HG03521 (cell line): ENCODE results near the gene COLEC11.

Source experiments
- ATAC-seq: cut with Tn5 transposase; IDR thresholded peaks from one replicate; pipeline ENCODE4 v1.9.1; 2021; ENCODE audit warnings: mild to moderate bottlenecking, moderate library complexity; ENCODE audit not compliant: unreplicated experiment

The COLEC11 gene

GRCh38 chr2:3667151-3667631, 72.3 kb downstream of the COLEC11 start:
- ATAC-seq, result no peak

DNA sequence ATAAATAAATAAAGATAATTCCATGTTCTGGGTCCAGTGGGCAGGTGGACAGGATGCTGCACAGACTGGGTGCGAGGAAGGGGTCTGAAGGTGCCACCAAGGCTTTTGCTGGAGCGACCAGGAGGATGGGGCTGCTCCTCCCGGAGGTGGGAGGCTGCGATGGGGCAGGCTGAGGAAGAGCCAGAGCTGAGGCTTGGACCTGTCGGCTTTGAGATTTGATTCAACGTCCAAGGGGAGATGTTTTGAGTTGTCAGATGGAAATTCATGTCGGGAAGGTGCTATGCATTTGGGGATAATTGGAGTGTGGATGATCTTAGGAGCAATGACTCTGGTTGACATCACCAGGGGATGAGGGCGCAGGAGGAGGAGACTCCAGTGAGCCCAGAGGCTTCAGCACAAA, 74.7 kb downstream of the COLEC11 start:
- ATAC-seq, result no peak

DNA sequence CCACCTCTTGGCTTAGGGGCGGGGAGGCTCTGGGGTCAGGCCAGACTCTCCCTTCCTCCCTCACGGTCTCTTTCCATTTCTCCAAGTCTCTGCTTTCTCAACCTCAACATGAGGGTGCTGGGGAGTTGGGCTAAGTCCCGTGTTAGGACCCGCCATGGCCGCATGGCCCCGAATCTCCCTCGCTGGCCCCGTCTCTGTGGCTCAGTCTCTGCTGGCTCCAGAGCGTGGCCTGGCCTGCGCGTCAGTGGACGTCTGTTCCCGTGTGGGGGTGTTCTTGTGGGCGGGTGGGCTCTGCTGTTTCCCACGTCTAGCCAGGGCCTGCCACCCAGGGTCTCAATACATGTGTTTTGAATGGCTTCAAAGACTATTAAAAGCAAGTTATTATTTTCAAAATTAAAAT, 75.5 kb downstream of the COLEC11 start:
- ATAC-seq, result no peak

DNA sequence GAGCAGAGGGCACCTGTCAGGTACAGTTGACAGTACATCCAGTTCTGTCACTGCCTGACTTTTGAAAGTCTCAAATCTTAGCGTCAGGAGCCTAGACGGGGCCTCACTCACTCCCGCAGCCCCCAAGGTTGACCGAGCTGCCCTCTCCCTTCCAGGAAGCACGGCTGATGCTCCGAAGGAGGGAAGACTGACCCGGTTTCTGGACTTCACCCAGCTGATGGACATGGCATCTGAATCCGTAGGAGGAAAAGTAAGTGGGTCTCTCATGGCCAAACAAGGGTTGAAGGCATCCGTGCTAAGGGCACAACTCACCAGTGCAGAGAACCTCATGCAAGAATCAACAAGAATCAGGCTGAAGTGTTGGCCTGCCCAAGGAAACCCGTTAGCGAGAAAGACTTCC, 76.0 kb downstream of the COLEC11 start:
- no peak for ATAC-seq

GRCh38 chr2:3672861-3673678, 78.2 kb downstream of the COLEC11 start:
- no peak for ATAC-seq

DNA sequence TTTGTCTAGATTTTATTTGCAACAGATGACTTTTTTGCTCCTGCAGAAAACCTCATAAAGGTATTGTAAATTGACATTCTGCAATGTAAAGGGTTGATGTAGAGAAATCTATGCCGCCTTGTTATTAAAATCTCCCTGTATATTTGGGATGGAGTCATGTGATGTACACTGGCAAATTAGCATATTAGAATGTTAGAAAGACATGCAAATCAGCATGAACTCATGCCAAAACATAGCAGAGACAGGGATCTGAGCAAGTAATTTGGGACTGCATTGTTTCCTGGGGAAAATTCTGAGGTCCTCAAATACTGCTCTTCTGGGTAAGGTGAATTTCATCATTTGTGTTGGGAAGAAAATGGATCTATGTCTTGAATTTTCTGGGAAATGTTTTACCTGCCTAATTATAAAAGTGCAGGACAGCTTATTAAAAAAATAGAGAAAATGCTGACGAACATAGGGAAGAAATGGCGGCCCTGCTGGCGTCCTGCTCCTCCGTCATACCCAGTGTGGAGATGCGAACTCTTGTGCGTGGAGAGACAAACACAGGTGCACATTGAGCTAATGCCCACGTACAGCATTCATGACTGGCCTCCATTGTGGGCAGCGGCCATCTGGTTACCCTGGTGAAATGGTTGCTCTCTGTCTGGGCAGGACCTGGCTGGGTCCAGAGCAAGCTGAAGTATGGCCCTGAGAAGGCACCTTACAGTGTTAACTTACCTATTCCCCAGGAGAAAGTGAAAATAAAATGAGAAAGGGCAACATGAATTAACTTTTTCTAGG, 79.3 kb downstream of the COLEC11 start:
- no peak for ATAC-seq

- ATAC-seq, result no peak
Observed at GRCh38 chr2:3675687-3676086, 80.8 kb downstream of the COLEC11 start.

DNA sequence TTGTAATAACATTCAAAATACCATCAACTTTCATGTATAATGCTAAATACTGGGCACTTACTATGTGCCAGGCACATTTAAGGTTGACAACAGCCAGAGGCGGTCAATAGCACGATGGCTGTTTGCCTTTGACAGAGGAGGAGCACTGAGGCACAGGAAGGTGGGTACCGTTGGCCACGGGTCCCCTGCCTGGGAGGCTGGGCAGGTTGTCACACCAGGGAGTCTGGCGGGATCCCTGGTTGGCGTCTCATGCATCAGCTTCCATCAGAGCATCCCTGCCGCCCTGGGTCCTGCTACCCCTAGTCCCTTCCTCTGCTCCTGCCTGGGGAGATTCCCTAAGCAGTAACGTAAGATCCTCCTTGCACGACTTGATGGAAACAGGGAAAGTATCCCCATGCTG, 82.5 kb downstream of the COLEC11 start:
- no peak for ATAC-seq

- no peak for ATAC-seq
Observed at GRCh38 chr2:3678212-3678611, 83.3 kb downstream of the COLEC11 start.

- no peak for ATAC-seq
Observed at GRCh38 chr2:3679180-3679579, 84.3 kb downstream of the COLEC11 start.

- ATAC-seq, result no peak
Observed at GRCh38 chr2:3679616-3680393, 84.9 kb downstream of the COLEC11 start.

DNA sequence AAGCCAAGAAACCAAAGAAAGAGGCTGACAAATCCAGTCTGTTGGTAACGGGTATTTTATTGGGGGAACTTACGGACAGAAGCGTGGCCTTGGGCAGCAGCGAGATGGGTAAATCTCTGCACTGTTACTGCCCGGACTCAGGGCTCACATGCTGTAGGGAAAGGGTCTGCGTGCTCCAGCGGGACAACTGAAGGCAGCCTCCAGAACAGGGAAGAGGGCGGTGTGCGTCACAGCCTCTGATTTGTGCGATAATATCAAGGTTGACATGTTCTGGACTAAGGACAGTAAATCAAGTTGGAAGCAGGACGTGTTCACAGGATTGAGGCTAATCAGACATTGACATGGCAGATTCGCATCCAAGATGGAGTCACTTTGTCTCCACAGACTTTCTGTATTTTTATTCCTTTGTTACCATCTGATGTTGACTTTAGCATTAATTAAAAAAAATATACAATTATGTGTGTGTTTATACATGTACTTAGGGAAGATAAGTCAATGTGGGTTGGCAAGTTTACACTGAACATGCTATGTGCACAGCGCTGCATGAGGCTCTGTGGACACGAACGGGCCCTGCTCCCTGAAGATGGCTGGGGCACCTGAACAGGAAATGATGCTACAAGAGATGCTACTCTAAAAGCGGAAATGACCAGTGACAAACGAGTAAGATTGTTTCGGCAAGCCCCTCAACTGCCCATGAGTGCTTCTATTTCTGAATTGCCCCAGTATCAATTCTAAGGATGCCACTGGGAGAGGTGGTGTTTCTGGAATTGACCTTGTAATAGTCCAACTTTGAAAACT, 85.8 kb downstream of the COLEC11 start:
- ATAC-seq, result no peak

DNA sequence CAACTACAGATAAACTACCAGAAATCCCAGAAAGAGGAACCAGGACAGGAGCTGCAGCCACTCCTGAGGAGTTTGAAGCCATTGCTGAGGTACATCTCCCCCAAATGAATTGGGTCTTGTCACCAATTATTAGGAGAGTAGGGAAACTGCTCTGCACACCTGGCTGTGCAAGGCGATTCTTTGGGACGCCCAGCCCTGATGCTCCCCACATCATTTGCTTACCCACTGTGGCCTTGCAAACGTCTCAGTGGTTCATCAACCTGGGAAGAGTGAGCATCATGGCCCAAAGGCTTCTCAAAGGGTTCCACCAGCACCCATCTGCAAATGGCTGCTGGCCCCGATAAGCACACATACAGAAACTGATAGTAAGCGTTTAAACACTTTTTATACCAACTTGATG, 86.7 kb downstream of the COLEC11 start:
- no peak for ATAC-seq

DNA sequence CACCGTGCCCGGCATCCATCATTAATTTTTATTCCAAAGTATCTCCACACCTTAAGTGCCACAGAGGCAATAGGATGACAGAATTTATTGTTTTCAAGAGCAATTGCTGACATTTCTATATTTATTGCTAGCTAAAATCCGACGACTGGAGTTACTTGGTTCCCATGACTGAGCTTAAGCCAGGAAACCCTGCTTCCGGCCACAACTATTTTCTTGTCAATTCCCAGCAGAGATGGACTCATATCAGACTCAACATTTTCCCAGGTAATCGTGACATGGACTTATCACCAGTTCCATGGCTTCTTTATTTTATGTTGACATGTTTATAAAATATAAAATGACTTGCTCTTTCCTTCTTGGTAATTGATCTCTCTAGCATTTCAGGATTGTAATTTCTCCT, 87.9 kb downstream of the COLEC11 start:
- ATAC-seq, result no peak

DNA sequence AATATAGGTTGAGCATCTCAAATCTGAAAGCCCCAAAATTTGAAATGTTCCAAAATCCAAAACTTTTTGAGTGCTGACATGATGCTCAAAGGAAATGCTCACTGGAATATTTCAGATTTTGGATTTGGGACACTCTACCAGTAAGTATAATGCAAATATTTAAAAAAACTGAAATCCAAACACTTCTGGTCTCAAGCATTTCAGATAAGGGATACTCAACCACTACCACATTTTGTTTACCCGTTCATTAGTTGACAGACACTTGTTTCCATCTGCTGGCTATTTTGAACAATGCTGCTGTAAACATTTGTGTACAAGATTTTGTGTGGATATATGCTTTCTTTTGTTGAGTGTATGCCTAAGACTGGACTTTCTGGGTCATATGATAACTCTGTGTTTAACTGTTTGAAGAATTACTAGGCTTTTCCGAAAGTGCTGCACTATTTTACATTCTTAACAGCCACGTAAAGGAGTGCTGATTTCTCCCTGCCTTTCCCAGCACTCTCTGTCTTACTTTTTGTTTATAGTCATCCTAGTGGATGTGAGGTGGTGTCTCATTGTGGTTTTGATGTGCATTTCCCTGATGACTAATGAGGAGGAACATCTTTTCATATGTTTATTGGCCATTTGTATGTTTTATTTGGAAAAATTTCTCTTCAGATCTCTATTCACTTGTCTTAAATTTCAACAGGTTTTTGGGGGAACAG, 89.0 kb downstream of the COLEC11 start:
- no peak for ATAC-seq

DNA sequence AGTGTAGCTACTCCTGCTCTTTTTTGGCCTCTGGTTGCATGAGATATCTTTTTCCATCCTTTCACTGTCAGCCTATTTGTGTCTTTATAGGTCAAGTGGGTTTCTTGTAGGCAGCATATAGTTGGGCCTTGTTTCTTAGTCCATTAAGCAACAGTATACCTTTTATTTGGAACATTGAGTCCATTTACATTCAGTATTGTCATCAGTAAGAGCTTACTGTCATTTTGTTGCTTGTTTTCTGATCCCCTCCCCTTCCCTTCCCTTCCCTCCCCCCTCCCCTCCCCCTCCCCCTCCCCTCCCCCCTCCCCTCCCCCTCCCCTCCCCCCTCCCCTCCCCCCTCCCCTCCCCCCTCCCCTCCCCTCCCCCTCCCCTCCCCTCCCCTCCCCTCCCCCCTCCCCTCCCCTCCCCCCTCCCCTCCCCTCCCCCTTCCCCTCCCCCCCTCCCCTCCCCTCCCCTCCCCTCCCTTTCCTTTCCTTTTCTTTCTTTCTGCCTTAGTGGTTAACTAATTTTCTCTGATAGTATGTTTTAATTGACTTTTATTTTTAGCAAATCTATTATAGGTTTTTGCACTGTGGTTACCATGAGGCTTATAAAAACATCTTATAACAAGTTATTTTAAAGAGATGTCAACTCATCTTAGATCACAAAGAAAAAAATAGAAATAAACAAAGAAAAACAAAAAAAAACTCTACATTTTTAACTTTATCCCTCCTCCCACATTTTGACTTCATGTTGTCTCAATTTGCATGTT, 95.3 kb downstream of the COLEC11 start:
- ATAC-seq, result no peak

DNA sequence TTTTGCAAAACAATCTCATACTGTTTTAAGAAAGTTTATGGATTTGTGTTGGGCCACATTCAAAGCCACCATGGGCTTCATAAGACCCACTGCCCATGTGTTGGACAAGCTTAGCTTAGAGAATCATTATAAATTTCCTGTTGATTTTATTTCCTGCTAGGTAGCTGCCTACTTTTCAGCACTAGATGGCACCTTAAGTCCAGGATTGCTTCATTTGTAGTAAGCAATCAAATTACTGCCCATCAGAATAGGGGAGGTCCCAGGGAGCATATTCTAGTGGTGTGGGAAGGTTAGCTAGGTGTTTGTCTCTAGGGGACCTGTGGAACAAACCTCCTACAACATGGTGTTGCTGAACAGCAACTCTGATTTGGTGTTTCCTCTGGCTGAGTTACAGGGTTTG, 97.5 kb downstream of the COLEC11 start:
- ATAC-seq, result no peak
